GM06990 (cell line): Measurements from ENCODE around the gene SPAG16.
A peak's percentile ranks its signal among the peaks of the same experiment; 100 is the strongest.

Source experiments
- DNase-seq: peaks from one replicate; pipeline ENCODE4 v3.0.0-alpha.2; 2011; ENCODE audit not compliant: insufficient read length; ENCODE audit errors: extremely low read depth
- H3K27me3 ChIP-seq: replicated peaks from 2 replicates; pipeline ENCODE4 v1.6.0; 2011; ENCODE audit warnings: low read length; ENCODE audit not compliant: control insufficient read depth, insufficient read depth
- H3K36me3 ChIP-seq: 2 replicates; pipeline ENCODE4 v1.5.1; 2011; ENCODE audit warnings: low read length; ENCODE audit not compliant: control insufficient read depth, insufficient read depth
- H3K4me3 ChIP-seq: replicated peaks from 2 replicates; pipeline ENCODE4 v1.5.1; 2011; ENCODE audit warnings: low read depth, mild to moderate bottlenecking, control low read depth, low read length
- TF ChIP-seq, protein P1 (sequence below): IDR thresholded peaks from 2 replicates; pipeline ENCODE4 v1.5.1; 2011; ENCODE audit warnings: low read length, control low read depth, mild to moderate bottlenecking, inconsistent platforms; ENCODE audit not compliant: insufficient read depth, poor library complexity, severe bottlenecking

SPAG16 gene

GRCh38 chr2:213722565-213722964 is 438.3 kb downstream of the SPAG16 start:
- no peak for DNase-seq
- TF ChIP-seq, protein P1, sequence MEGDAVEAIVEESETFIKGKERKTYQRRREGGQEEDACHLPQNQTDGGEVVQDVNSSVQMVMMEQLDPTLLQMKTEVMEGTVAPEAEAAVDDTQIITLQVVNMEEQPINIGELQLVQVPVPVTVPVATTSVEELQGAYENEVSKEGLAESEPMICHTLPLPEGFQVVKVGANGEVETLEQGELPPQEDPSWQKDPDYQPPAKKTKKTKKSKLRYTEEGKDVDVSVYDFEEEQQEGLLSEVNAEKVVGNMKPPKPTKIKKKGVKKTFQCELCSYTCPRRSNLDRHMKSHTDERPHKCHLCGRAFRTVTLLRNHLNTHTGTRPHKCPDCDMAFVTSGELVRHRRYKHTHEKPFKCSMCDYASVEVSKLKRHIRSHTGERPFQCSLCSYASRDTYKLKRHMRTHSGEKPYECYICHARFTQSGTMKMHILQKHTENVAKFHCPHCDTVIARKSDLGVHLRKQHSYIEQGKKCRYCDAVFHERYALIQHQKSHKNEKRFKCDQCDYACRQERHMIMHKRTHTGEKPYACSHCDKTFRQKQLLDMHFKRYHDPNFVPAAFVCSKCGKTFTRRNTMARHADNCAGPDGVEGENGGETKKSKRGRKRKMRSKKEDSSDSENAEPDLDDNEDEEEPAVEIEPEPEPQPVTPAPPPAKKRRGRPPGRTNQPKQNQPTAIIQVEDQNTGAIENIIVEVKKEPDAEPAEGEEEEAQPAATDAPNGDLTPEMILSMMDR: no peak
- Histone ChIP-seq H3K36me3 (no peaks in the 10 kb centered on the region), H3K4me3 (no peak overlapping the region), H3K27me3 (no peaks in the 10 kb centered on the region)

GRCh38 chr2:213723041-213723560 is 438.8 kb downstream of the SPAG16 start:
- DNase-seq: no peak
- TF ChIP-seq, protein P1: no peak
- Histone ChIP-seq H3K36me3 (no peaks in the 10 kb centered on the region), H3K27me3 (no peaks in the 10 kb centered on the region), H3K4me3 (no peak overlapping the region)

DNA sequence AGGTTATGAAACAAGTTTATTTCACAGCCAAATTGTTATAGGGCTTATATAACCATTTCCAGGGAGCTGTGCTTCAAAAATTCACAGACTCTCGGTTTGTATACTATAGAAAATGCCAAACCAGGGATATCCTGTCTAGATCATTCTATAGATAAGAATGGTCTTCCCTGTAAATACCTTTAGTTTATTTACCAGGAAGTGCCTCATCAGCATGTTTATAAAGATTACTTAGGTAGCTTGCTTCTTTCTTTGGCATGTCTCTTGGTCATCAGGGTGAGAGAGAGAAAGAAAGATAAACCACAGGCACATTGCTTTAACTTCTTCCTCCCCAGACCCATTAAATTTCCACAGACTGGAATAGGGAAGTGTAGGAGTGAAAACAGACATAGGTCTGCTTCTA is 439.4 kb downstream of the SPAG16 start:
- TF ChIP-seq, protein P1: no peak
- Histone ChIP-seq H3K4me3 (no peak overlapping the region), H3K36me3 (no peaks in the 10 kb centered on the region), H3K27me3 (no peaks in the 10 kb centered on the region)
- no peak for DNase-seq

DNA sequence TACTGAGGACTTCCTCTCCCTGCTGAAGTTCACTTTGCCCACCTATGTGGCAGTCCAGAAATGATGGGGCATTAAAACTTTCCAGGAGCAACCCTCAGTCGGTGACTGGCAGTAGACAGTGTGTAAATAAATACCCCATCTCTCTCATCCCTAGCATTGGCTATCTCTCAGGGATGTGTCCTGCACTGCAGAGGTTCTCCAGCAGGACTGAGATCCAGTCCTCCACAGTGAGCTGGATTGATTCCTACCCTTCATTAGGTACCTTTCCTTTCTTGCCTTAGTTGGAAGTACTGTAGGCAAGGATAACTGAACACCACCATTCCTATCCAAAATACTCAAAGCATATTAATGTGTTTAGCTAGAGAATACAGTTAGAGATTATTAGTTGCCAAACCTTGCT is 441.8 kb downstream of the SPAG16 start:
- TF ChIP-seq, protein P1: no peak
- DNase-seq: no peak
- no peak overlapping the region for H3K4me3 ChIP-seq
- H3K27me3 ChIP-seq: no peaks in the 10 kb centered on the region
- H3K36me3 ChIP-seq: no peaks in the 10 kb centered on the region

GRCh38 chr2:213733893-213734292 is 449.6 kb downstream of the SPAG16 start:
- TF ChIP-seq, protein P1: no peak
- peak; percentile 58 for DNase-seq
- no peak overlapping the region for H3K4me3 ChIP-seq
- H3K27me3 ChIP-seq: no peaks in the 10 kb centered on the region
- H3K36me3 ChIP-seq: no peaks in the 10 kb centered on the region

- Histone ChIP-seq H3K27me3 (no peaks in the 10 kb centered on the region), H3K4me3 (no peak overlapping the region), H3K36me3 (no peaks in the 10 kb centered on the region)
- peak; percentile 29 for DNase-seq
- TF ChIP-seq, protein P1: no peak
These were observed 456.2 kb downstream of the SPAG16 start for GRCh38 chr2:213740453-213740852.
